ENCODE results near the gene ANGPTL5. TPM values are rescaled to one million over a fixed set of nuclear protein-coding genes. Genes with fewer than 3 reads are reported as not detected.
A peak's percentile ranks its signal among the peaks of the same experiment; 100 is the strongest.

ANGPTL5 gene
- total and polyA plus RNA-seq, 2 experiments from 2014 or later = not detected

DNA sequence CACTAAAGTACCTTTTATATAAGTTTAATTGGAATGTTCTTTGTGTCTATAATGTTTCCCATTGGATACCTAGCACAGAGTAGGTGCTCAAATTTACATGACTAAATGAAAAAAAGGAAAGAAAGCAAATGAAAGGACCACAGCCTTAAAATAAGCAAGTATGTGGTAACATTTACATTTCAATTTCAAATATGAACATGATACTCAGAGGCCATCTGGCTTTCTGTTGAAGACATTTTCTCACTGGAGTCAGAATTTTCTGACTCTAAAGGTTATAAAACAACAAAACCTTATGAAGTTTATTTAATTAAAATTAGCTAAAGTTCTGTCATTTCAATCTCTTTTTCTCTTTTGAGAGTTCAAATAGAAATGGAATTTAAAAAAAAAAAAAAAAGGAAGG lies 904 bp upstream of the ANGPTL5 start:
- H3K4me3 Mint-ChIP-seq = no peak overlapping the region
- no peaks in the 10 kb centered on the region for H3K36me3 Mint-ChIP-seq (ENCODE audit: low read depth)
- H3K27me3 Mint-ChIP-seq (ENCODE audit: insufficient read depth, low read depth, poor library complexity) = peaks cover 5% of the 10 kb centered on the region
- no peak overlapping the region for H2AFZ ChIP-seq
- ATAC-seq (no peak), DNase-seq (ENCODE audit: low spot score) (no peak)
- no peaks in the 10 kb centered on the region for H3K9me2 ChIP-seq (ENCODE audit: insufficient read depth)
- H3K27ac Mint-ChIP-seq = no peak overlapping the region
- peaks cover 29% of the 10 kb centered on the region for H3K4me1 ChIP-seq (ENCODE audit: insufficient read depth)
- no peaks in the 10 kb centered on the region for H3K27me3 ChIP-seq (ENCODE audit: insufficient read depth)
- H3K27ac ChIP-seq (ENCODE audit: low read depth) = no peak overlapping the region
- H3K79me2 ChIP-seq (replicated peaks; ENCODE audit: insufficient read depth) = no peaks in the 10 kb centered on the region
- no peaks in the 10 kb centered on the region for H3F3A ChIP-seq (replicated peaks; ENCODE audit: low read depth)
- no peaks in the 10 kb centered on the region for H3K9me3 Mint-ChIP-seq
- H3K4me2 ChIP-seq = no peak overlapping the region
- peaks cover 24% of the 10 kb centered on the region for H3K4me1 Mint-ChIP-seq
- no peaks in the 10 kb centered on the region for H4K20me1 ChIP-seq (replicated peaks; ENCODE audit: insufficient read depth)
- TF ChIP-seq ZNF331 (CRISPR knock-in tag; IDR thresholded peaks at IDR 0.05; ENCODE audit: low read depth) = no peak
- no peak overlapping the region for H3K4me3 ChIP-seq
- no peaks in the 10 kb centered on the region for H3K36me3 ChIP-seq (ENCODE audit: insufficient read depth)

DNA sequence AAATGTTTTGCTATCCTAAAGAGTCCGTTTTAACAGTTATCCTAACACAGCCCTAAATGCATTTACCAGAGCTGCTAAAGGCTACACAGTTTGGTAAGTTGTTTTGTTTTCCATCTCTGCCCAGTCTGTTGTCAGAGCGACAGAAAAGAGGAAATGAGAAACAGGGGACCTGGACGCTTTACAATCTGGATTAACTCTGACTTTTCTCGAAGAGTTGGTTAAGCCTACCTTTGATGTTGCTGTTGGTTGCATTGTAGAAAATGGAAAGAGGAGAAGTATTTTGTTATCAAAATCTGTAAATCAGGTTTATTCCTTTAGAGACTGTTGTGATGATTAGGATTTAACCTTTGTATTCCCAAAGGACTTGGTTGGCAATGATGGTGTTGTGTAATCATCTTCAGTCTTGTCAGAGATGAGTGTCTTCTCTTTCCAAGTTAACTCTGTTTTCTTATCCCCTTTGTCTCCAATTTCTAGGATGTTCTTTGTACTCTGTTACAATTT lies 481 bp downstream of the ANGPTL5 start:
- Mint-ChIP-seq H3K36me3 (ENCODE audit: low read depth) (no peaks in the 10 kb centered on the region), H3K4me1 (peaks cover 24% of the 10 kb centered on the region), H3K27me3 (ENCODE audit: insufficient read depth, low read depth, poor library complexity) (peaks cover 5% of the 10 kb centered on the region), H3K27ac (peak overlapping the region; percentile 93; the same call in 1 of the 2 replicates), H3K9me3 (no peaks in the 10 kb centered on the region), H3K4me3 (peak overlapping the region; percentile 88)
- no peaks in the 10 kb centered on the region for H4K20me1 ChIP-seq (replicated peaks; ENCODE audit: insufficient read depth)
- H3K9me2 ChIP-seq (ENCODE audit: insufficient read depth) = no peaks in the 10 kb centered on the region
- no peaks in the 10 kb centered on the region for H3K27me3 ChIP-seq (ENCODE audit: insufficient read depth)
- peak overlapping the region; percentile 83 for H3K4me3 ChIP-seq
- H3K36me3 ChIP-seq (ENCODE audit: insufficient read depth) = no peaks in the 10 kb centered on the region
- peaks cover 29% of the 10 kb centered on the region for H3K4me1 ChIP-seq (ENCODE audit: insufficient read depth)
- H3K4me2 ChIP-seq = peak overlapping the region; percentile 79
- H2AFZ ChIP-seq = peak overlapping the region; percentile 96
- H3K79me2 ChIP-seq (replicated peaks; ENCODE audit: insufficient read depth) = no peaks in the 10 kb centered on the region
- H3F3A ChIP-seq (replicated peaks; ENCODE audit: low read depth) = no peaks in the 10 kb centered on the region
- ATAC-seq (no peak), DNase-seq (ENCODE audit: low spot score) (peak; percentile 13)
- TF ChIP-seq, protein P1, sequence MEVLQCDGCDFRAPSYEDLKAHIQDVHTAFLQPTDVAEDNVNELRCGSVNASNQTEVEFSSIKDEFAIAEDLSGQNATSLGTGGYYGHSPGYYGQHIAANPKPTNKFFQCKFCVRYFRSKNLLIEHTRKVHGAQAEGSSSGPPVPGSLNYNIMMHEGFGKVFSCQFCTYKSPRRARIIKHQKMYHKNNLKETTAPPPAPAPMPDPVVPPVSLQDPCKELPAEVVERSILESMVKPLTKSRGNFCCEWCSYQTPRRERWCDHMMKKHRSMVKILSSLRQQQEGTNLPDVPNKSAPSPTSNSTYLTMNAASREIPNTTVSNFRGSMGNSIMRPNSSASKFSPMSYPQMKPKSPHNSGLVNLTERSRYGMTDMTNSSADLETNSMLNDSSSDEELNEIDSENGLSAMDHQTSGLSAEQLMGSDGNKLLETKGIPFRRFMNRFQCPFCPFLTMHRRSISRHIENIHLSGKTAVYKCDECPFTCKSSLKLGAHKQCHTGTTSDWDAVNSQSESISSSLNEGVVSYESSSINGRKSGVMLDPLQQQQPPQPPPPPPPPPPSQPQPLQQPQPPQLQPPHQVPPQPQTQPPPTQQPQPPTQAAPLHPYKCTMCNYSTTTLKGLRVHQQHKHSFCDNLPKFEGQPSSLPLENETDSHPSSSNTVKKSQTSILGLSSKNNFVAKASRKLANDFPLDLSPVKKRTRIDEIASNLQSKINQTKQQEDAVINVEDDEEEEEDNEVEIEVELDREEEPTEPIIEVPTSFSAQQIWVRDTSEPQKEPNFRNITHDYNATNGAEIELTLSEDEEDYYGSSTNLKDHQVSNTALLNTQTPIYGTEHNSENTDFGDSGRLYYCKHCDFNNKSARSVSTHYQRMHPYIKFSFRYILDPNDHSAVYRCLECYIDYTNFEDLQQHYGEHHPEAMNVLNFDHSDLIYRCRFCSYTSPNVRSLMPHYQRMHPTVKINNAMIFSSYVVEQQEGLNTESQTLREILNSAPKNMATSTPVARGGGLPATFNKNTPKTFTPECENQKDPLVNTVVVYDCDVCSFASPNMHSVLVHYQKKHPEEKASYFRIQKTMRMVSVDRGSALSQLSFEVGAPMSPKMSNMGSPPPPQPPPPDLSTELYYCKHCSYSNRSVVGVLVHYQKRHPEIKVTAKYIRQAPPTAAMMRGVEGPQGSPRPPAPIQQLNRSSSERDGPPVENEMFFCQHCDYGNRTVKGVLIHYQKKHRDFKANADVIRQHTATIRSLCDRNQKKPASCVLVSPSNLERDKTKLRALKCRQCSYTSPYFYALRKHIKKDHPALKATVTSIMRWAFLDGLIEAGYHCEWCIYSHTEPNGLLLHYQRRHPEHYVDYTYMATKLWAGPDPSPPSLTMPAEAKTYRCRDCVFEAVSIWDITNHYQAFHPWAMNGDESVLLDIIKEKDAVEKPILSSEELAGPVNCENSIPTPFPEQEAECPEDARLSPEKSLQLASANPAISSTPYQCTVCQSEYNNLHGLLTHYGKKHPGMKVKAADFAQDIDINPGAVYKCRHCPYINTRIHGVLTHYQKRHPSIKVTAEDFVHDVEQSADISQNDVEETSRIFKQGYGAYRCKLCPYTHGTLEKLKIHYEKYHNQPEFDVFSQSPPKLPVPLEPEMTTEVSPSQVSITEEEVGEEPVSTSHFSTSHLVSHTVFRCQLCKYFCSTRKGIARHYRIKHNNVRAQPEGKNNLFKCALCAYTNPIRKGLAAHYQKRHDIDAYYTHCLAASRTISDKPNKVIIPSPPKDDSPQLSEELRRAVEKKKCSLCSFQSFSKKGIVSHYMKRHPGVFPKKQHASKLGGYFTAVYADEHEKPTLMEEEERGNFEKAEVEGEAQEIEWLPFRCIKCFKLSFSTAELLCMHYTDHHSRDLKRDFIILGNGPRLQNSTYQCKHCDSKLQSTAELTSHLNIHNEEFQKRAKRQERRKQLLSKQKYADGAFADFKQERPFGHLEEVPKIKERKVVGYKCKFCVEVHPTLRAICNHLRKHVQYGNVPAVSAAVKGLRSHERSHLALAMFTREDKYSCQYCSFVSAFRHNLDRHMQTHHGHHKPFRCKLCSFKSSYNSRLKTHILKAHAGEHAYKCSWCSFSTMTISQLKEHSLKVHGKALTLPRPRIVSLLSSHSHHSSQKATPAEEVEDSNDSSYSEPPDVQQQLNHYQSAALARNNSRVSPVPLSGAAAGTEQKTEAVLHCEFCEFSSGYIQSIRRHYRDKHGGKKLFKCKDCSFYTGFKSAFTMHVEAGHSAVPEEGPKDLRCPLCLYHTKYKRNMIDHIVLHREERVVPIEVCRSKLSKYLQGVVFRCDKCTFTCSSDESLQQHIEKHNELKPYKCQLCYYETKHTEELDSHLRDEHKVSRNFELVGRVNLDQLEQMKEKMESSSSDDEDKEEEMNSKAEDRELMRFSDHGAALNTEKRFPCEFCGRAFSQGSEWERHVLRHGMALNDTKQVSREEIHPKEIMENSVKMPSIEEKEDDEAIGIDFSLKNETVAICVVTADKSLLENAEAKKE (CRISPR knock-in tag; IDR thresholded peaks at IDR 0.05) = no peak
- TF ChIP-seq CREB1 (CRISPR knock-in tag; IDR thresholded peaks at IDR 0.05; ENCODE audit: low read depth) (no peak), POLR2AphosphoS5 (IDR thresholded peaks at IDR 0.05; ENCODE audit: low read depth) (no peak), NANOG (IDR thresholded peaks at IDR 0.05; ENCODE audit: borderline replicate concordance) (no peak), JUNB (IDR thresholded peaks at IDR 0.05; ENCODE audit: unreplicated experiment) (no peak), EZH2 (IDR thresholded peaks at IDR 0.05; ENCODE audit: low read depth, unreplicated experiment) (no peak), ZNF114 (CRISPR knock-in tag; IDR thresholded peaks at IDR 0.05) (no peak), STAT1 (IDR thresholded peaks at IDR 0.05; ENCODE audit: unreplicated experiment) (no peak), ZNF331 (CRISPR knock-in tag; IDR thresholded peaks at IDR 0.05; ENCODE audit: low read depth) (no peak)
- TF ChIP-seq, protein P2, sequence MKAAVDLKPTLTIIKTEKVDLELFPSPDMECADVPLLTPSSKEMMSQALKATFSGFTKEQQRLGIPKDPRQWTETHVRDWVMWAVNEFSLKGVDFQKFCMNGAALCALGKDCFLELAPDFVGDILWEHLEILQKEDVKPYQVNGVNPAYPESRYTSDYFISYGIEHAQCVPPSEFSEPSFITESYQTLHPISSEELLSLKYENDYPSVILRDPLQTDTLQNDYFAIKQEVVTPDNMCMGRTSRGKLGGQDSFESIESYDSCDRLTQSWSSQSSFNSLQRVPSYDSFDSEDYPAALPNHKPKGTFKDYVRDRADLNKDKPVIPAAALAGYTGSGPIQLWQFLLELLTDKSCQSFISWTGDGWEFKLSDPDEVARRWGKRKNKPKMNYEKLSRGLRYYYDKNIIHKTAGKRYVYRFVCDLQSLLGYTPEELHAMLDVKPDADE (IDR thresholded peaks at IDR 0.05) = no peak
- no peak overlapping the region for H3K27ac ChIP-seq (ENCODE audit: low read depth)

All from GM23338 (cell line).